OCI-LY7 (cell line): Measurements from ENCODE around the gene ANKS1B. TPM values are rescaled to one million over a fixed set of nuclear protein-coding genes. Genes with fewer than 3 reads are reported as not detected.

Experiments
- BruUV-seq: library from RNA; stranded (reverse); fragments of 400-500 nt; replicated peaks from 2 replicates; lab custom pipeline; 2021; lab: Mats Ljungman, UMichigan
- CTCF ChIA-PET: fragments of 300-600 bp; sonication (Branson Sonifier 250); formaldehyde crosslinking; loops from one replicate; lab custom pipeline; 2022; ENCODE audit warnings: antibody characterized with exemption; ENCODE audit not compliant: unreplicated experiment; lab: Charles Lee
- POLR2A ChIA-PET: fragments of 300-600 bp; sonication (Branson Sonifier 250); formaldehyde crosslinking; loops from one replicate; lab custom pipeline; 2022; ENCODE audit warnings: antibody characterized with exemption; lab: Charles Lee
- DNase-seq: peaks from one replicate; pipeline ENCODE4 v3.0.0-alpha.2; 2015; ENCODE audit warnings: low spot score
- H2AFZ ChIP-seq: fragments of 200-600 bp; sonication (generic), shearing (Covaris generic); 2 replicates; pipeline ENCODE4 v1.6.1; 2014; ENCODE audit warnings: mild to moderate bottlenecking, antibody characterized with exemption, low read length, moderate library complexity
- H3K27ac ChIP-seq: fragments of 200-600 bp; sonication (generic); 2 replicates; pipeline ENCODE4 v1.5.1; 2014; ENCODE audit warnings: mixed run types, low read depth, mild to moderate bottlenecking, moderate library complexity, low read length, inconsistent platforms; ENCODE audit not compliant: poor library complexity, severe bottlenecking
- H3K36me3 ChIP-seq: fragments of 200-600 bp; sonication (generic); 2 replicates; pipeline ENCODE4 v1.6.1; 2014; ENCODE audit warnings: mild to moderate bottlenecking, antibody characterized with exemption, low read length, moderate library complexity, mixed read lengths; ENCODE audit not compliant: insufficient read depth
- H3K4me1 ChIP-seq: fragments of 200-600 bp; sonication (generic); 2 replicates; pipeline ENCODE4 v1.5.1; 2014; ENCODE audit warnings: mild to moderate bottlenecking, low read length; ENCODE audit not compliant: insufficient read depth, poor library complexity, severe bottlenecking
- H3K4me2 ChIP-seq: fragments of 200-600 bp; sonication (generic); 2 replicates; pipeline ENCODE4 v1.6.1; 2014; ENCODE audit warnings: mild to moderate bottlenecking, low read length
- H3K4me3 ChIP-seq: fragments of 200-600 bp; sonication (generic); 2 replicates; pipeline ENCODE4 v1.5.1; 2014; ENCODE audit warnings: mild to moderate bottlenecking, low read depth, low read length; ENCODE audit not compliant: poor library complexity, severe bottlenecking
- H3K79me2 ChIP-seq: fragments of 200-600 bp; sonication (generic); 2 replicates; pipeline ENCODE4 v1.6.1; 2016; ENCODE audit warnings: low read depth, mild to moderate bottlenecking, low read length, moderate library complexity, mixed read lengths; ENCODE audit not compliant: insufficient read depth
- H3K9me2 ChIP-seq: fragments of 200-600 bp; sonication (generic); 2 replicates; pipeline ENCODE4 v1.6.1; 2016; ENCODE audit warnings: mild to moderate bottlenecking, low read length, mixed read lengths; ENCODE audit not compliant: insufficient read depth
- H3K9me3 ChIP-seq: fragments of 200-600 bp; sonication (generic); 2 replicates; pipeline ENCODE4 v1.6.1; 2014; ENCODE audit warnings: mild to moderate bottlenecking, mixed run types, low read length, mixed read lengths
- H4K20me1 ChIP-seq: fragments of 200-600 bp; sonication (generic); 2 replicates; pipeline ENCODE4 v1.6.1; 2014; ENCODE audit warnings: mild to moderate bottlenecking, antibody characterized with exemption, low read length, moderate library complexity, mixed read lengths; ENCODE audit not compliant: insufficient read depth
- EZH2phosphoT487 ChIP-seq: fragments of 200-600 bp; sonication (generic); IDR thresholded peaks from 2 replicates; pipeline ENCODE4 v1.6.1; 2018; ENCODE audit warnings: low read depth, borderline replicate concordance, mild to moderate bottlenecking, mixed run types, antibody characterized with exemption, low read length, moderate library complexity, mixed read lengths
- intact Hi-C: fragments of 100-400 bp; cut with micrococcal nuclease; formaldehyde crosslinking; loops from one replicate; pipeline ENCODE4 v1.10.0; 2022; ENCODE audit not compliant: unreplicated experiment
- total RNA-seq, 2 experiments: library from RNA; depleted of rRNA in 1 of 2; stranded (reverse); fragments of >200 nt in 1 of 2; shearing (Covaris generic) in 1 of 2; gene quantifications; 2 replicates each; pipeline ENCODE4 v1.2.3, GENCODE V29; 2014 to 2022
- TF ChIP-seq, protein P1 (sequence below): fragments of 200-600 bp; sonication (generic); conservative IDR thresholded peaks from 2 replicates; pipeline ENCODE4 v1.5.1; 2014; ENCODE audit warnings: mild to moderate bottlenecking, antibody characterized with exemption, low read length, moderate library complexity, mixed read lengths

Gene ANKS1B
- total RNA-seq, 2 experiments from 2014 or later, result 2.9 to 6.0 TPM

DNA sequence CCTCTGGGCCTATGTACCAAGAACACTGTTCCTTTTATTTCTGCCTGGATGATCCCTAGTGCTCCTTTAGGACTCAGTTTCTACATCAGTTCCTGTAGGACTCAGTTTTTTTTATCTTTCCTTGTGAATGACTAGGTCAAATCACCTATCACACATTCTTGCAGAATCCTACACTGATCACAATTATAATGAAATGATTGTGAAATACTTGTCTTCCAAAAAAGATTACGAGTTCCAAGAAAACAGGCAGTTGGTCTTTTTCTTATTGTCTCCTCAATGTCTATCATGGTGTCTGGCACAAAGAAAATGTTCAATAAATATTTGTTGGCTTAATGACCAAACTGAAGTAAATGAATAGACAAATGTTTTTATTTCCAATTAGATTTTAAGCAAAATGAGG lies 432.7 kb downstream of the ANKS1B start:
- intact Hi-C loops, result no loop called here
- Histone ChIP-seq H4K20me1 (no peaks in the 10 kb centered on the region), H3K9me2 (no peaks in the 10 kb centered on the region), H3K79me2 (no peaks in the 10 kb centered on the region), H3K4me2 (no peak overlapping the region), H3K36me3 (peaks cover 7% of the 10 kb centered on the region; the same call in 1 of the 2 replicates), H3K27ac (no peak overlapping the region), H2AFZ (no peak overlapping the region), H3K4me1 (no peaks in the 10 kb centered on the region), H3K4me3 (no peak overlapping the region), H3K9me3 (peaks cover 13% of the 10 kb centered on the region; the same call in 1 of the 2 replicates)
- BruUV-seq, result no TSS peak
- ChIA-PET POLR2A (no interaction called here), CTCF (no interaction called here)
- TF ChIP-seq EZH2phosphoT487, result no peak
- TF ChIP-seq, protein P1, sequence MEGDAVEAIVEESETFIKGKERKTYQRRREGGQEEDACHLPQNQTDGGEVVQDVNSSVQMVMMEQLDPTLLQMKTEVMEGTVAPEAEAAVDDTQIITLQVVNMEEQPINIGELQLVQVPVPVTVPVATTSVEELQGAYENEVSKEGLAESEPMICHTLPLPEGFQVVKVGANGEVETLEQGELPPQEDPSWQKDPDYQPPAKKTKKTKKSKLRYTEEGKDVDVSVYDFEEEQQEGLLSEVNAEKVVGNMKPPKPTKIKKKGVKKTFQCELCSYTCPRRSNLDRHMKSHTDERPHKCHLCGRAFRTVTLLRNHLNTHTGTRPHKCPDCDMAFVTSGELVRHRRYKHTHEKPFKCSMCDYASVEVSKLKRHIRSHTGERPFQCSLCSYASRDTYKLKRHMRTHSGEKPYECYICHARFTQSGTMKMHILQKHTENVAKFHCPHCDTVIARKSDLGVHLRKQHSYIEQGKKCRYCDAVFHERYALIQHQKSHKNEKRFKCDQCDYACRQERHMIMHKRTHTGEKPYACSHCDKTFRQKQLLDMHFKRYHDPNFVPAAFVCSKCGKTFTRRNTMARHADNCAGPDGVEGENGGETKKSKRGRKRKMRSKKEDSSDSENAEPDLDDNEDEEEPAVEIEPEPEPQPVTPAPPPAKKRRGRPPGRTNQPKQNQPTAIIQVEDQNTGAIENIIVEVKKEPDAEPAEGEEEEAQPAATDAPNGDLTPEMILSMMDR, result no peak
- no peak for DNase-seq

GRCh38 chr12:99549651-99550050 lies 435.1 kb downstream of the ANKS1B start:
- H2AFZ ChIP-seq, result no peak overlapping the region
- no peak for DNase-seq
- BruUV-seq, result no TSS peak
- H3K9me3 ChIP-seq, result no peaks in the 10 kb centered on the region
- no peaks in the 10 kb centered on the region for H3K9me2 ChIP-seq
- intact Hi-C loops, result no loop called here
- H3K36me3 ChIP-seq, result no peaks in the 10 kb centered on the region
- H3K27ac ChIP-seq, result no peak overlapping the region
- no peak overlapping the region for H3K4me3 ChIP-seq
- H3K4me2 ChIP-seq, result no peak overlapping the region
- ChIA-PET POLR2A (no interaction called here), CTCF (no interaction called here)
- TF ChIP-seq EZH2phosphoT487, result no peak
- TF ChIP-seq, protein P1, result no peak
- no peaks in the 10 kb centered on the region for H4K20me1 ChIP-seq
- H3K4me1 ChIP-seq, result no peaks in the 10 kb centered on the region
- no peaks in the 10 kb centered on the region for H3K79me2 ChIP-seq

GRCh38 chr12:99549196-99549595 lies 435.5 kb downstream of the ANKS1B start:
- CTCF ChIA-PET, result no interaction called here
- DNase-seq, result no peak
- Histone ChIP-seq H3K4me1 (no peaks in the 10 kb centered on the region), H3K79me2 (no peaks in the 10 kb centered on the region), H3K4me2 (no peak overlapping the region), H3K36me3 (no peaks in the 10 kb centered on the region), H4K20me1 (no peaks in the 10 kb centered on the region), H3K4me3 (no peak overlapping the region), H2AFZ (no peak overlapping the region), H3K27ac (no peak overlapping the region), H3K9me3 (no peaks in the 10 kb centered on the region), H3K9me2 (no peaks in the 10 kb centered on the region)
- intact Hi-C loops, result no loop called here
- TF ChIP-seq EZH2phosphoT487, result no peak
- TF ChIP-seq, protein P1, result no peak
- BruUV-seq, result no TSS peak
- POLR2A ChIA-PET, result no interaction called here
